Measurements from ENCODE around the gene PLTP. TPM values are rescaled to one million over a fixed set of nuclear protein-coding genes. Genes with fewer than 3 reads are reported as not detected.

Gene PLTP
- total RNA-seq, 4 donors from 2014 or later, result 215 to 1,101 (median 301) TPM

DNA sequence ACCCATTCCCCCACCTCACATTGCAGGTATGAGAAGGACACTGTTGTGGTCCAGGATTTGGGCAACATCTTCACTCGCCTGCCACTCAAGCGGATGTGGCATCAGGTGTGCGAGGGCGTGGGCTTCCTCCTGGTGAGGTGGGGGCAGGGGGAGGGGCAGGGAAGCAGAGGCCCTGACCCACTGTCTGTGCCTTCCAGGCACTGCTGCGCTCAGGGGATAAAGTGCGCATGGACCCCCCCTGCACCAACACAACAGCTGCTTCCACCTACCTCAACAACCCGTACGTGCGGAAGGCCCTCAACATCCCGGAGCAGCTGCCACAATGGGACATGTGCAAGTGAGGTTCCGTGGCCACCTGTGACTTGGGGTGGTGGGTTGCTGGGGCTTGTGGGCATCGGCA is 17.2 kb downstream of the PLTP start:
- TF ChIP-seq, protein P1, sequence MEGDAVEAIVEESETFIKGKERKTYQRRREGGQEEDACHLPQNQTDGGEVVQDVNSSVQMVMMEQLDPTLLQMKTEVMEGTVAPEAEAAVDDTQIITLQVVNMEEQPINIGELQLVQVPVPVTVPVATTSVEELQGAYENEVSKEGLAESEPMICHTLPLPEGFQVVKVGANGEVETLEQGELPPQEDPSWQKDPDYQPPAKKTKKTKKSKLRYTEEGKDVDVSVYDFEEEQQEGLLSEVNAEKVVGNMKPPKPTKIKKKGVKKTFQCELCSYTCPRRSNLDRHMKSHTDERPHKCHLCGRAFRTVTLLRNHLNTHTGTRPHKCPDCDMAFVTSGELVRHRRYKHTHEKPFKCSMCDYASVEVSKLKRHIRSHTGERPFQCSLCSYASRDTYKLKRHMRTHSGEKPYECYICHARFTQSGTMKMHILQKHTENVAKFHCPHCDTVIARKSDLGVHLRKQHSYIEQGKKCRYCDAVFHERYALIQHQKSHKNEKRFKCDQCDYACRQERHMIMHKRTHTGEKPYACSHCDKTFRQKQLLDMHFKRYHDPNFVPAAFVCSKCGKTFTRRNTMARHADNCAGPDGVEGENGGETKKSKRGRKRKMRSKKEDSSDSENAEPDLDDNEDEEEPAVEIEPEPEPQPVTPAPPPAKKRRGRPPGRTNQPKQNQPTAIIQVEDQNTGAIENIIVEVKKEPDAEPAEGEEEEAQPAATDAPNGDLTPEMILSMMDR (IDR thresholded peaks at IDR 0.05), result no peak
- no peak for DNase-seq (ENCODE audit: low spot score)
- ATAC-seq (ENCODE audit: low FRiP score), result no peak

DNA sequence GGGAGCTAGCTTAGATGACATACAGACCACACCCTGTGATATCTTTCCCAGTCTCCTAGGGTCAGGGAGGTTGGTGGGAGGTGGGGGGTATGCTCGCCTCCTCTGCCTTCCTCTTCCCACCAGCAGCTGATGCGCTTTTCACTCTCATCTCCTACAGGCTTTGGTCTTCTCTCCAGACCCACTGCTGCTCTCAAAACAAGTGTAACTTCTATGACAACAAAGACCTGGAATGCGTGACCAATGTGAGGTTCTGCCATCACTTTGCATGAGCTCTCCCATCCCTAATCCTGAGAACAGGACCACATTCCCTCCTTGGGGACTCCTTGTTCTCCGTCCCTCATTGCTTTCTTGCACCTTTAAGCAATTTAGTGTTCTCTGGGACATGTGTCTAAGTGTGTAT is 18.1 kb downstream of the PLTP start:
- ATAC-seq (ENCODE audit: low FRiP score), result no peak
- no peak for DNase-seq (ENCODE audit: low spot score)

DNA sequence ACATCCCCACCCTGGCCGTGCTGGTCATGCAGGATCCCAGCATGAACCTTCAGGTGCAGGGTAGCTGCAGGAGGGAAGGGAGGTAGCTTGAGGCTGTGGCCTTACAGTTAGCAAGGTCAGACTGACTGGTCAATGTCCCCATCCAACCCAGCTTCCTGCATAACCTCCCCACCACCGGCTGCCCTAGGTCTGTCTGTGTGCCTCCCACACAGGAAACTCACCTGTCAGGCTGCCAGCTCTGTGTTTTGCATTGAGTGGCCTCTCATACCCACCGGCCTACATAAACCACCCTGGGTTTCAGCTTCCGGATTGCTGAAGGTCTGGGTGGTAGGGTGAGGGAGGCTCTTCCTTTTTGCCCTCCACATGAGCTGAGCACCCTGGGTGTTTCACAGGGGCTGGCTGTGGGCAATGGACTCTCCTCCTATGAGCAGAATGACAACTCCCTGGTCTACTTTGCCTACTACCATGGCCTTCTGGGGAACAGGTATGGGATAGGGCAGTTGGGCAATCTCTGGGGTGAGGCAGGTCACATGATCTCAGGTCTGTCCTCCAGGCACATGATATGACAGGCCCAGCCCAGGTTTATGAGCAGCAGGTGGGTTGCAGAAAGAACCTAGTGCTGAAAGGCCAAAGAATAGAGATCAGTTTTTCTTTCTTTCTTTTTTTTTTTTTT is 19.0 kb downstream of the PLTP start:
- no peak for DNase-seq (ENCODE audit: low spot score)
- no peak for ATAC-seq (ENCODE audit: low FRiP score)
- TF ChIP-seq, protein P1 (IDR thresholded peaks at IDR 0.05), result no peak

More for the DNA sequence above, 18.1 kb downstream of the PLTP start:
- TF ChIP-seq, protein P1 (IDR thresholded peaks at IDR 0.05), result no peak

DNA sequence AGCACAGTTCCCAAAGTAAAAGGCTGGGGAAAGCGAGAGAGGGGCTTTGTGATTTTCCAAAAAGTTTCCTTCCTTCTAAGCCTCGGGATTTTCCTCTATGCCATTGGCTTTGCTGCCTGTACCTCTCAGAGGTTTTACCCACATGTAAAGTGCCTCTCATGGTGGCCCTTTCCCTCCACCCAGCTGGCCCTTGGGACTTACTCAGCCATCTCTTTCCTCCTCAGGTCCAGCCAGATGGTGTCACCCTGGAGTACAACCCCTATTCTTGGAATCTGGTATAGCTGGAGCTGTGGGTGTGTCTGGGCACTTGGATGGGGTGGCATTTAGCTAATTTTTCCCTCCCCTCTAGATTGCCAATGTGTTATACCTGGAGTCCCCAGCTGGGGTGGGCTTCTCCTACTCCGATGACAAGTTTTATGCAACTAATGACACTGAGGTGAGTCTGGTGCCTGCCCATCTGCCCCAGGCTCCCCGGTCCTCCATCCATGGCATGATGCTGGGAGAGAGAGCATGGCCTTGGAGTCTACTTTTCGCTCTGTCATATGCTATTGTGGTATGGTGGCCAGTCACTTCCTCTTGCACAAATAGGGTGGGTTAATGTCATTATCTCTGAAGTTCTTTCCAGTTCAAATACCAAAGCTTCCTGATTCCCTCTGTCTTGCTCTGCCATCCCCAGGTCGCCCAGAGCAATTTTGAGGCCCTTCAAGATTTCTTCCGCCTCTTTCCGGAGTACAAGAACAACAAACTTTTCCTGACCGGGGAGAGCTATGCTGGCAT is 19.7 kb downstream of the PLTP start:
- TF ChIP-seq, protein P1 (IDR thresholded peaks at IDR 0.05), result no peak
- DNase-seq (ENCODE audit: low spot score), result no peak
- no peak for ATAC-seq (ENCODE audit: low FRiP score)

DNA sequence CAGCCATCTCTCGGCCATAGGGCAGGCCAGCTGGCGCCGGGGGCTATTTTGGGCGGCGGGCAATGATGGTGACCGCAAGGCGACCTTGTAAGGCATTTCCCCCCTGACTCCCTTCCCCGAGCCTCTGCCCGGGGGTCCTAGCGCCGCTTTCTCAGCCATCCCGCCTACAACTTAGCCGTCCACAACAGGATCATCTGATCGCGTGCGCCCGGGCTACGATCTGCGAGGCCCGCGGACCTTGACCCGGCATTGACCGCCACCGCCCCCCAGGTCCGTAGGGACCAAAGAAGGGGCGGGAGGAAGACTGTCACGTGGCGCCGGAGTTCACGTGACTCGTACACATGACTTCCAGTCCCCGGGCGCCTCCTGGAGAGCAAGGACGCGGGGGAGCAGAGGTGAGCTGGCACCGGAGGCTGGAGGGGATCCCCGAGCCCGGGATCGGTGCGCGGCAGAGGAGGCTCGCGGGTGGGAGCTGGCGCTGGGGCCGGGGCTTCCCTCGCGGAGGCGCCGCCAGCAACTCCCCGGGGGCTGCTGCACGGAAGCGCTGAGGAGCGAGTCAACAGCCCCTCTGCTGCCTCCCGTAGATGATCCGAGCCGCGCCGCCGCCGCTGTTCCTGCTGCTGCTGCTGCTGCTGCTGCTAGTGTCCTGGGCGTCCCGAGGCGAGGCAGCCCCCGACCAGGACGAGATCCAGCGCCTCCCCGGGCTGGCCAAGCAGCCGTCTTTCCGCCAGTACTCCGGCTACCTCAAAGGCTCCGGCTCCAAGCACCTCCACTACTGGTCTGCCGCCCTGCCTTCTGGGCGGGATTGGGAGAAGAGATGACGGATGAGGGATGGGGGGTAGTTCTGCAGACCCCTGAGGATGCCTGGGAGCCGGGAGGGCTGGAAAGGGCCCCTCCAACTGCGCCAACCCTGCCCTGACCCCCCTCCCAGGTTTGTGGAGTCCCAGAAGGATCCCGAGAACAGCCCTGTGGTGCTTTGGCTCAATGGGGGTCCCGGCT is 20.7 kb downstream of the PLTP start, which contains the start of the genes CTSA and NEURL2:
Gene CTSA (plus strand): TSS at position 351 of the 999 bp plus-strand sequence. CDS start 234 bp downstream, at position 585.
Gene NEURL2 (minus strand): TSS at position 224 of the 999 bp plus-strand sequence. CDS start 217 bp downstream, at position 7.
- ATAC-seq (ENCODE audit: low FRiP score), result peak; percentile 85
- TF ChIP-seq, protein P1 (IDR thresholded peaks at IDR 0.05), result no peak
- DNase-seq (ENCODE audit: low spot score), result peak; percentile 95
